Measurements from ENCODE around the gene PRAF2. TPM values are rescaled to one million over a fixed set of nuclear protein-coding genes. Genes with fewer than 3 reads are reported as not detected.

Gene PRAF2
- total and polyA plus RNA-seq, 2 of the 13 experiments (the other 11 are each of a cell fraction or from before 2014, with no cell fraction given), result 0.33 to 2.6 TPM

GRCh38 chrX:49079489-49080428 lies 6.0 kb upstream of the PRAF2 start, which contains the start of gene WDR45 (continued):
- TF ChIP-seq, protein P1, sequence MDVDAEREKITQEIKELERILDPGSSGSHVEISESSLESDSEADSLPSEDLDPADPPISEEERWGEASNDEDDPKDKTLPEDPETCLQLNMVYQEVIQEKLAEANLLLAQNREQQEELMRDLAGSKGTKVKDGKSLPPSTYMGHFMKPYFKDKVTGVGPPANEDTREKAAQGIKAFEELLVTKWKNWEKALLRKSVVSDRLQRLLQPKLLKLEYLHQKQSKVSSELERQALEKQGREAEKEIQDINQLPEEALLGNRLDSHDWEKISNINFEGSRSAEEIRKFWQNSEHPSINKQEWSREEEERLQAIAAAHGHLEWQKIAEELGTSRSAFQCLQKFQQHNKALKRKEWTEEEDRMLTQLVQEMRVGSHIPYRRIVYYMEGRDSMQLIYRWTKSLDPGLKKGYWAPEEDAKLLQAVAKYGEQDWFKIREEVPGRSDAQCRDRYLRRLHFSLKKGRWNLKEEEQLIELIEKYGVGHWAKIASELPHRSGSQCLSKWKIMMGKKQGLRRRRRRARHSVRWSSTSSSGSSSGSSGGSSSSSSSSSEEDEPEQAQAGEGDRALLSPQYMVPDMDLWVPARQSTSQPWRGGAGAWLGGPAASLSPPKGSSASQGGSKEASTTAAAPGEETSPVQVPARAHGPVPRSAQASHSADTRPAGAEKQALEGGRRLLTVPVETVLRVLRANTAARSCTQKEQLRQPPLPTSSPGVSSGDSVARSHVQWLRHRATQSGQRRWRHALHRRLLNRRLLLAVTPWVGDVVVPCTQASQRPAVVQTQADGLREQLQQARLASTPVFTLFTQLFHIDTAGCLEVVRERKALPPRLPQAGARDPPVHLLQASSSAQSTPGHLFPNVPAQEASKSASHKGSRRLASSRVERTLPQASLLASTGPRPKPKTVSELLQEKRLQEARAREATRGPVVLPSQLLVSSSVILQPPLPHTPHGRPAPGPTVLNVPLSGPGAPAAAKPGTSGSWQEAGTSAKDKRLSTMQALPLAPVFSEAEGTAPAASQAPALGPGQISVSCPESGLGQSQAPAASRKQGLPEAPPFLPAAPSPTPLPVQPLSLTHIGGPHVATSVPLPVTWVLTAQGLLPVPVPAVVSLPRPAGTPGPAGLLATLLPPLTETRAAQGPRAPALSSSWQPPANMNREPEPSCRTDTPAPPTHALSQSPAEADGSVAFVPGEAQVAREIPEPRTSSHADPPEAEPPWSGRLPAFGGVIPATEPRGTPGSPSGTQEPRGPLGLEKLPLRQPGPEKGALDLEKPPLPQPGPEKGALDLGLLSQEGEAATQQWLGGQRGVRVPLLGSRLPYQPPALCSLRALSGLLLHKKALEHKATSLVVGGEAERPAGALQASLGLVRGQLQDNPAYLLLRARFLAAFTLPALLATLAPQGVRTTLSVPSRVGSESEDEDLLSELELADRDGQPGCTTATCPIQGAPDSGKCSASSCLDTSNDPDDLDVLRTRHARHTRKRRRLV (CRISPR knock-in tag; IDR thresholded peaks at IDR 0.05), result no peak
- TF ChIP-seq SKI (IDR thresholded peaks at IDR 0.05; ENCODE audit: partially characterized antibody) (no peak), NCOR1 (IDR thresholded peaks at IDR 0.05; ENCODE audit: borderline replicate concordance, low read length) (no peak), NBN (conservative IDR thresholded peaks at IDR 0.05) (no peak), TEAD3 (CRISPR knock-in tag; optimal IDR thresholded peaks at IDR 0.05; ENCODE audit: borderline replicate concordance) (no peak), CBX2 (IDR thresholded peaks at IDR 0.05; ENCODE audit: low read depth, low read length) (no peak), CBX2 (CRISPR knock-in tag; IDR thresholded peaks at IDR 0.05; ENCODE audit: low read depth) (no peak), KLF13 (CRISPR knock-in tag; IDR thresholded peaks at IDR 0.05) (no peak), ZNF772 (CRISPR knock-in tag; IDR thresholded peaks at IDR 0.05) (no peak), ZNF782 (CRISPR knock-in tag; IDR thresholded peaks at IDR 0.05; ENCODE audit: borderline replicate concordance) (no peak), ZNF678 (CRISPR knock-in tag; IDR thresholded peaks at IDR 0.05) (no peak), TRAFD1 (CRISPR knock-in tag; IDR thresholded peaks at IDR 0.05; ENCODE audit: borderline replicate concordance) (no peak), ZMYM2 (CRISPR knock-in tag; IDR thresholded peaks at IDR 0.05) (no peak), ZNF703 (CRISPR knock-in tag; IDR thresholded peaks at IDR 0.05; ENCODE audit: borderline replicate concordance) (no peak), BORCS8-MEF2B (CRISPR knock-in tag; IDR thresholded peaks at IDR 0.05) (no peak), GLI4 (CRISPR knock-in tag; IDR thresholded peaks at IDR 0.05; ENCODE audit: borderline replicate concordance) (no peak), ZNF101 (CRISPR knock-in tag; IDR thresholded peaks at IDR 0.05; ENCODE audit: borderline replicate concordance, low read depth) (no peak), RXRA (CRISPR knock-in tag; IDR thresholded peaks at IDR 0.05) (no peak)
- TF ChIP-seq, protein P2, sequence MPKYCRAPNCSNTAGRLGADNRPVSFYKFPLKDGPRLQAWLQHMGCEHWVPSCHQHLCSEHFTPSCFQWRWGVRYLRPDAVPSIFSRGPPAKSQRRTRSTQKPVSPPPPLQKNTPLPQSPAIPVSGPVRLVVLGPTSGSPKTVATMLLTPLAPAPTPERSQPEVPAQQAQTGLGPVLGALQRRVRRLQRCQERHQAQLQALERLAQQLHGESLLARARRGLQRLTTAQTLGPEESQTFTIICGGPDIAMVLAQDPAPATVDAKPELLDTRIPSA (CRISPR knock-in tag; IDR thresholded peaks at IDR 0.05; ENCODE audit: borderline replicate concordance), result no peak
- TF ChIP-seq, protein P3, sequence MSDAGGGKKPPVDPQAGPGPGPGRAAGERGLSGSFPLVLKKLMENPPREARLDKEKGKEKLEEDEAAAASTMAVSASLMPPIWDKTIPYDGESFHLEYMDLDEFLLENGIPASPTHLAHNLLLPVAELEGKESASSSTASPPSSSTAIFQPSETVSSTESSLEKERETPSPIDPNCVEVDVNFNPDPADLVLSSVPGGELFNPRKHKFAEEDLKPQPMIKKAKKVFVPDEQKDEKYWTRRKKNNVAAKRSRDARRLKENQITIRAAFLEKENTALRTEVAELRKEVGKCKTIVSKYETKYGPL (CRISPR knock-in tag; IDR thresholded peaks at IDR 0.05), result no peak
